Activated T-cell treated with anti-CD3 and anti-CD28 coated beads, Interleukin-2, amount 50 U/mL, for 72 hours (primary cell): ENCODE measurements around the gene TRIO. TPM values are rescaled to one million over a fixed set of nuclear protein-coding genes. Genes with fewer than 3 reads are reported as not detected.
"Not testable (repeated sequence)": the region's sequence is repeated elsewhere in the genome, so short reads cannot be mapped to it uniquely, and the experiment has no call there.

ENCODE experiments used
- ATAC-seq, 2 donors: fragments of 150-1000 bp; cut with Tn5 transposase; replicated peaks in 1 of 2; 2 replicates each; pipeline ENCODE4 v1.10.0; 2021; ENCODE audit warnings: moderate library complexity in 2 of 2, mild to moderate bottlenecking in 1 of 2
- DNase-seq, 2 donors: peaks; one replicate each; pipeline ENCODE4 v3.0.0; 2021 to 2022; ENCODE audit warnings: mixed read lengths in 1 of 2
- H3K27ac Mint-ChIP-seq: one replicate; pipeline ENCODE4 v1.8.0; 2022; ENCODE audit warnings: mild to moderate bottlenecking, moderate library complexity, mixed read lengths
- H3K27me3 Mint-ChIP-seq: one replicate; pipeline ENCODE4 v1.8.0; 2022; ENCODE audit warnings: low read depth, mixed read lengths
- H3K36me3 Mint-ChIP-seq, 2 donors: one replicate each; pipeline ENCODE4 v1.8.0; 2022; ENCODE audit warnings: mixed read lengths in 2 of 2, mild to moderate bottlenecking in 1 of 2; ENCODE audit not compliant: insufficient read depth in 2 of 2
- H3K4me1 Mint-ChIP-seq: one replicate; pipeline ENCODE4 v1.8.0; 2022; ENCODE audit warnings: low read depth, mixed read lengths
- H3K4me3 Mint-ChIP-seq, 2 donors: one replicate each; pipeline ENCODE4 v1.8.0; 2022; ENCODE audit warnings: mild to moderate bottlenecking in 2 of 2, mixed read lengths in 2 of 2, moderate library complexity in 2 of 2
- H3K9me3 Mint-ChIP-seq, 2 donors: one replicate each; pipeline ENCODE4 v1.8.0; 2022; ENCODE audit warnings: mixed read lengths in 2 of 2
- total RNA-seq, 2 donors: library from RNA; stranded (reverse); gene quantifications; one replicate each; pipeline ENCODE4 v1.2.3, GENCODE V29; 2022

Gene TRIO
- total RNA-seq, 2 donors from 2014 or later = 13.2 to 14.0 TPM

- Mint-ChIP-seq H3K27ac (no peak overlapping the region), H3K27me3 (no peaks in the 10 kb centered on the region), H3K4me1 (peaks cover 46% of the 10 kb centered on the region), H3K4me3 (no peak overlapping the region), H3K9me3 (no peaks in the 10 kb centered on the region), H3K36me3 (no peaks in the 10 kb centered on the region)
- ATAC-seq = no peak
- DNase-seq = no peak
These were observed 278.7 kb downstream of the TRIO start for GRCh38 chr5:14421851-14422250.

GRCh38 chr5:14424011-14424685 lies 281.0 kb downstream of the TRIO start:
- peak overlapping the region; percentile 79 for H3K27ac Mint-ChIP-seq
- peak; percentile 60 to 66 for DNase-seq
- H3K27me3 Mint-ChIP-seq = no peaks in the 10 kb centered on the region
- peak; percentile 91 for ATAC-seq
- no peaks in the 10 kb centered on the region for H3K36me3 Mint-ChIP-seq
- peak overlapping the region; percentile 51 to 55 for H3K4me3 Mint-ChIP-seq
- peaks cover 39% of the 10 kb centered on the region for H3K4me1 Mint-ChIP-seq
- no peaks in the 10 kb centered on the region for H3K9me3 Mint-ChIP-seq

- ATAC-seq = no peak
- H3K4me1 Mint-ChIP-seq = peaks cover 39% of the 10 kb centered on the region
- H3K27ac Mint-ChIP-seq = no peak overlapping the region
- no peaks in the 10 kb centered on the region for H3K27me3 Mint-ChIP-seq
- no peaks in the 10 kb centered on the region for H3K36me3 Mint-ChIP-seq
- DNase-seq = no peak
- H3K9me3 Mint-ChIP-seq = no peaks in the 10 kb centered on the region
- peak overlapping the region in 1 of 2 donors; percentile 10 for H3K4me3 Mint-ChIP-seq
These were observed 282.4 kb downstream of the TRIO start for GRCh38 chr5:14425559-14425958.

- H3K4me1 Mint-ChIP-seq = peaks cover 39% of the 10 kb centered on the region
- no peak overlapping the region for H3K27ac Mint-ChIP-seq
- DNase-seq (no peak), ATAC-seq (no peak)
- H3K27me3 Mint-ChIP-seq = no peaks in the 10 kb centered on the region
- no peaks in the 10 kb centered on the region for H3K36me3 Mint-ChIP-seq
- H3K9me3 Mint-ChIP-seq = no peaks in the 10 kb centered on the region
- no peak overlapping the region for H3K4me3 Mint-ChIP-seq
These were observed 283.4 kb downstream of the TRIO start for GRCh38 chr5:14426521-14426920.

GRCh38 chr5:14428302-14429081 lies 285.4 kb downstream of the TRIO start:
- Mint-ChIP-seq H3K4me1 (peaks cover 41% of the 10 kb centered on the region), H3K27me3 (no peaks in the 10 kb centered on the region), H3K4me3 (no peak overlapping the region), H3K9me3 (no peaks in the 10 kb centered on the region), H3K27ac (no peak overlapping the region), H3K36me3 (no peaks in the 10 kb centered on the region)
- ATAC-seq = no peak
- no peak for DNase-seq

GRCh38 chr5:14429101-14430050 lies 286.2 kb downstream of the TRIO start:
- no peaks in the 10 kb centered on the region for H3K36me3 Mint-ChIP-seq
- peaks cover 32% of the 10 kb centered on the region for H3K4me1 Mint-ChIP-seq
- H3K4me3 Mint-ChIP-seq = no peak overlapping the region
- no peak overlapping the region for H3K27ac Mint-ChIP-seq
- ATAC-seq (no peak), DNase-seq (no peak)
- no peaks in the 10 kb centered on the region for H3K27me3 Mint-ChIP-seq
- no peaks in the 10 kb centered on the region for H3K9me3 Mint-ChIP-seq

- Mint-ChIP-seq H3K4me1 (peaks cover 26% of the 10 kb centered on the region), H3K27me3 (no peaks in the 10 kb centered on the region), H3K27ac (no peak overlapping the region), H3K36me3 (peaks cover 0 to 3% of the 10 kb centered on the region in 2 donors), H3K9me3 (peaks cover 2% of the 10 kb centered on the region in 2 donors), H3K4me3 (no peak overlapping the region)
- ATAC-seq = no peak
- DNase-seq = no peak
These were observed 288.4 kb downstream of the TRIO start for GRCh38 chr5:14431534-14431933.

GRCh38 chr5:14432931-14433589 lies 289.9 kb downstream of the TRIO start:
- H3K27me3 Mint-ChIP-seq = no peaks in the 10 kb centered on the region
- peaks cover 37% of the 10 kb centered on the region for H3K4me1 Mint-ChIP-seq
- ATAC-seq = no peak
- DNase-seq = no peak
- H3K36me3 Mint-ChIP-seq = peaks cover under 1 to 6% of the 10 kb centered on the region in 2 donors
- peaks cover 2 to 3% of the 10 kb centered on the region in 2 donors for H3K9me3 Mint-ChIP-seq
- no peak overlapping the region for H3K4me3 Mint-ChIP-seq
- H3K27ac Mint-ChIP-seq = no peak overlapping the region

- Mint-ChIP-seq H3K27ac (no peak overlapping the region), H3K9me3 (peaks cover 2 to 3% of the 10 kb centered on the region in 2 donors), H3K36me3 (peaks cover 2 to 6% of the 10 kb centered on the region in 2 donors), H3K4me3 (no peak overlapping the region), H3K4me1 (peaks cover 40% of the 10 kb centered on the region), H3K27me3 (no peaks in the 10 kb centered on the region)
- DNase-seq (no peak), ATAC-seq (no peak)
These were observed 292.3 kb downstream of the TRIO start for GRCh38 chr5:14435481-14435880.

GRCh38 chr5:14436122-14436521 lies 293.0 kb downstream of the TRIO start:
- not testable (repeated sequence) for H3K9me3 Mint-ChIP-seq, H3K27me3 Mint-ChIP-seq, DNase-seq, ATAC-seq, H3K36me3 Mint-ChIP-seq, H3K4me3 Mint-ChIP-seq, H3K27ac Mint-ChIP-seq
- peaks cover 40% of the 10 kb centered on the region for H3K4me1 Mint-ChIP-seq

- peaks cover 2 to 6% of the 10 kb centered on the region in 2 donors for H3K36me3 Mint-ChIP-seq
- H3K27ac Mint-ChIP-seq = peak overlapping the region; percentile 56
- peak overlapping the region; percentile 28 to 67 for H3K4me3 Mint-ChIP-seq
- ATAC-seq (peak; percentile 75 to 86), DNase-seq (no peak)
- peaks cover 8% of the 10 kb centered on the region for H3K27me3 Mint-ChIP-seq
- H3K9me3 Mint-ChIP-seq = peaks cover 2 to 3% of the 10 kb centered on the region in 2 donors
- peaks cover 40% of the 10 kb centered on the region for H3K4me1 Mint-ChIP-seq
These were observed 293.8 kb downstream of the TRIO start for GRCh38 chr5:14436801-14437542.

GRCh38 chr5:14438195-14438606 lies 295.1 kb downstream of the TRIO start:
- Mint-ChIP-seq H3K27ac (peak overlapping the region; percentile 31), H3K27me3 (peaks cover 9% of the 10 kb centered on the region), H3K4me3 (peak overlapping the region; percentile 52 to 60), H3K9me3 (peaks cover 2 to 3% of the 10 kb centered on the region in 2 donors), H3K36me3 (peaks cover 2 to 6% of the 10 kb centered on the region in 2 donors), H3K4me1 (peaks cover 32% of the 10 kb centered on the region)
- DNase-seq (no peak), ATAC-seq (peak; percentile 61 to 73)
